HCT116 (cell line): Measurements from ENCODE around the gene MEF2B.

Source experiments
- ATF3 ChIP-seq: IDR thresholded peaks from 2 replicates; pipeline ENCODE4 v1.6.1; 2012
- CTCF ChIP-seq, 3 experiments: fragments of 200-600 bp in 1 of 3; sonication (generic) in 1 of 3; IDR thresholded peaks in 2 of 3; conservative IDR thresholded peaks in 1 of 3; 2 replicates each; pipeline ENCODE4 v1.5.1; 2012 to 2017; ENCODE audit warnings: low read depth in 2 of 3, low read length in 2 of 3, antibody characterized with exemption in 1 of 3, borderline replicate concordance in 1 of 3, control low read depth in 1 of 3, mild to moderate bottlenecking in 1 of 3, mixed read lengths in 1 of 3, mixed run types in 1 of 3, moderate library complexity in 1 of 3; ENCODE audit not compliant: insufficient read depth in 1 of 3
- EZH2 ChIP-seq: fragments of 200-600 bp; sonication (generic); IDR thresholded peaks from 2 replicates; pipeline ENCODE4 v1.6.1; 2017; ENCODE audit warnings: antibody characterized with exemption, mixed run types
- EZH2phosphoT487 ChIP-seq: fragments of 200-600 bp; IDR thresholded peaks from 2 replicates; pipeline ENCODE4 v1.6.1; 2018; ENCODE audit warnings: antibody characterized with exemption, borderline replicate concordance
- MAX ChIP-seq: IDR thresholded peaks from 2 replicates; pipeline ENCODE4 v1.6.1; 2012
- POLR2A ChIP-seq: IDR thresholded peaks from 2 replicates; pipeline ENCODE4 v1.7.0; 2011; ENCODE audit warnings: borderline replicate concordance; ENCODE audit not compliant: insufficient read depth, insufficient read length; ENCODE audit errors: extremely low read depth
- POLR2AphosphoS5 ChIP-seq: IDR thresholded peaks from 2 replicates; pipeline ENCODE4 v1.6.1; 2011; ENCODE audit warnings: mild to moderate bottlenecking, low read depth, low read length, moderate library complexity
- RAD21 ChIP-seq: IDR thresholded peaks from 2 replicates; pipeline ENCODE4 v1.6.1; 2012; ENCODE audit warnings: low read depth, mild to moderate bottlenecking
- REST ChIP-seq: IDR thresholded peaks from 2 replicates; pipeline ENCODE4 v1.6.1; 2012; ENCODE audit warnings: low read depth
- TCF7L2 ChIP-seq: IDR thresholded peaks from 2 replicates; pipeline ENCODE4 v1.7.0; 2011; ENCODE audit warnings: borderline replicate concordance, inconsistent platforms; ENCODE audit not compliant: insufficient read depth, insufficient read length; ENCODE audit errors: extremely low read depth
- ZNF274 ChIP-seq: fragments of 200-500 bp; sonication (Bioruptor generic); IDR thresholded peaks from 2 replicates; pipeline ENCODE4 v1.6.1; 2014; ENCODE audit warnings: mild to moderate bottlenecking, low read depth, low read length, inconsistent platforms

GRCh38 chr19:19109601-19110000 is 60.5 kb downstream of the MEF2B start:
- no peak for TF ChIP-seq POLR2AphosphoS5
- no peak for TF ChIP-seq POLR2A
- no peak for TF ChIP-seq ZNF274
- TF ChIP-seq TCF7L2 = no peak
- TF ChIP-seq EZH2 = no peak
- TF ChIP-seq CTCF (IDR thresholded peaks at IDR 0.05 in 2 of 3, conservative IDR thresholded peaks at IDR 0.05 in 1 of 3; ENCODE audit: borderline replicate concordance in 1 of 3, insufficient read depth in 1 of 3, low read depth in 2 of 3, low read length in 2 of 3) = no peak
- no peak for TF ChIP-seq REST
- no peak for TF ChIP-seq RAD21
- no peak for TF ChIP-seq ATF3
- TF ChIP-seq EZH2phosphoT487 = no peak
- no peak for TF ChIP-seq MAX
